GM18508 (cell line): Measurements from ENCODE around the gene PEX26.
A peak's percentile ranks its signal among the peaks of the same experiment; 100 is the strongest.
"Not testable (repeated sequence)": the region's sequence is repeated elsewhere in the genome, so short reads cannot be mapped to it uniquely, and the experiment has no call there.

Experiments
- ATAC-seq: cut with Tn5 transposase; IDR thresholded peaks from one replicate; pipeline ENCODE4 v1.9.1; 2021; ENCODE audit warnings: moderate number of reproducible peaks; ENCODE audit not compliant: insufficient read depth, unreplicated experiment

The PEX26 gene

DNA sequence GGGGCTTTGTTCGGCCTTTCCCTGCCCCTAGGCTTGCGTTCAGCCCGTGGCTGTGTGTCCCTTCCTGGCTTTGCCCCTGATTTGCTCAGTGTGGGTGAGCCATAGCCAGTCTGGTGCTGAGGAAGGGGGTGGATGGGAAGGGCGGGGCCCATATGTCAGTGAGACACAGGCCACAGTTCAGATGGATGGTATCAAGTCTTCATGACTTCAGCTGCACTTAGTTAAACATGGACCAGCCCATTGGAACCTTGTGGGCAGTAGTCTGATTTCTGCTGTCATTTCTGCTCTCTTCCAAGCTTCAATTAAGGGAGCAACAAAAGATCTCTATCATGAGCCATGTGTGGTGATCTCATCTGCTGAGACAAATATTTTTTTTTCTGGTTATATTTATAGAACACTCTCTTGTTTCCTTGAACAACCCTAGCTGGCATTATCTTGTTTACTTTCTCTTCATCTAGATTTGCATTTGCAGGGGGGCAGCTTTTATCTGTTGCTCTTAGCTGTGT lies 21.6 kb upstream of the PEX26 start:
- no peak for ATAC-seq

DNA sequence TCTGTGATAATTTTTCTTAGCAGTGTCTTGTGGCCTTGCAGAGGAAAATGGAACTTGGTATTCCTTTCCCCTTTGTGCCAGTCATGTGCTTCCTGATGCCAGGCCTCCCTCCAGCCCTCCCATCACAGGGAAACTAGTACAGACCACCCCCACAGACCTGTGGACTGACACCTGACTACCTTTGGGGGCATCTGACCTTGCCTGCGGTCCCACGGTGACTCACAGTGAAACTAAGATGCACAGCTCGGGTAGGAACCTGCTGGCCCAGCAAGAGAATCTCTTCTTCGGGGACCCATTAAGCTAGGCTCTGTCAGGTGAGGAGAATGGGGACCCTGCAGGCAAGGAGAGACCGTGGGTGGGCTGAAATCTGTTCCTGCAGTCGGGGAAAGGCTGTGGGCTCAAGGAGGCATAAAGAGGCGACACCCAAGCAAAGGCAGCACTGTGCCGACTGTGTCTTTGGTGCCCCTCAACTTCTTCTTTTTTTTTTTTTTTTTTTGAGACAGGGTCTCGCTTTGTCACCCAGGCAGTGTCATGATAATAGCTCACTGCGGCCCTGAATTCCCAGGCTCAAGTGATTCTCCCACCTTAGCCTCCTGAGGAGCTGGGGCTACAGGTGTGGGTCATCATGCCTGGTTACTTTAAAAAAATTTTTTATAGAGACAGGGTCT lies 20.8 kb upstream of the PEX26 start:
- peak; percentile 40 for ATAC-seq

DNA sequence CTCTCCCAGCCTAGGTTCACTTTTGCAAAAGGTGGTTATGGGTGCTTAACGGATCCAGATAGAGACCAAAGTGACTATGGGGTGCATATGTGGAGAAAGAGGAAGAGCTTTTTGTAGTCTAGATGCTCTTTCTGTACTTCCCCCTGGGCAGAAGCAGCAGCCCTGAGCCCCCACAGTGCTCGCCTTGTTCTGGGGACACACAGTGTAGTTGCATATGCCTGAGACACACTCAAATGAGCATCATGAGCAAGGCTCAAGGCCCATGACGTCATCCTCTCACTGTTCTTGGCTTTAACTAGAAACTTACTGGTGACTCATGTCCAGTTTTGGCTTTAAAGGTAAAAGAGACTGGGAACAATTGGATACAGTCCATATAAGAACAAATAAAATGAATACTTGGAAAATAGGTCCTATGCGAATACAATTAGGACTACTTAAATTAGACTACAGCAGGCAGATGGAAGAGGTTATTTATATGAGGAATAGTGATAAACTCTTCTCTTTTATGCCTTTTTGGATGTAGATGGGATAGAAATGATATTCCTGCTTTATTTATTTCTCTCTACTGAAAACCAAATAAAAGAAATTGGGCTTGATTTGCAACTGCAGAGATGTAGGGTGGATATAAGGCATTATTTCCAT lies 20.1 kb upstream of the PEX26 start:
- no peak for ATAC-seq

DNA sequence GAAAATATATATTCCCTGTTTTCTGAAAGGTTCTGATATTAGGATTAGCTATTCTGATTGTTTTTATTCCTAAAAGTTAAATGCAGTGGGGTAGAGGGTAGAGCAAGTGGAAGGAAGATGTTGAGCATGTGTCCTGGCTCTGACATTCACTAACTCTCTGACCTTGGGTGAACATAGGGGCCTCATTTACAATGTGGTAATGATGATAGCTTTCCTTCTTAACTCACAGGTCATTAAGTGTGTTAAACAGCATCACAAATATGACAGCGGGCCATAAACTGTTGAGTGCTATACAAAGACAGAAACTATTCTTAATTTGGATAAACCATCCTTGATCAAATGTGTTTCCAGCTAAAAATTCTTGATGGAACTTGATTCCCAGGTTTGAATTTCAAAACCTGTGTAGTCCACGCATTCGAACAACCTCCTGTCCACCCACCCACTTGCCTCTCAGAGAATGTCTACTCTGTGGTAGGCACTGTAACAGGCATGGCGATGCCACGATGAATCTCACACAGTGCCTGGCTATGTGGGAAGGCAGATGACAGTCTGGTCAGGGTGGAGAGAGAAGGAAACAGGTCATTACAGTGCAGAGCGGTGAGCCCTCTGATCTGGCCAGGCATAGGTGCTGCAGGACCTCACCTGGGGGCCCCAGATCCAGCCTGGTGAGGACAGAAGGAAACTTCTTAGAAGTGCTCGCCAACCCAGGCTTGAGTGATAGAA lies 19.3 kb upstream of the PEX26 start:
- ATAC-seq: no peak

DNA sequence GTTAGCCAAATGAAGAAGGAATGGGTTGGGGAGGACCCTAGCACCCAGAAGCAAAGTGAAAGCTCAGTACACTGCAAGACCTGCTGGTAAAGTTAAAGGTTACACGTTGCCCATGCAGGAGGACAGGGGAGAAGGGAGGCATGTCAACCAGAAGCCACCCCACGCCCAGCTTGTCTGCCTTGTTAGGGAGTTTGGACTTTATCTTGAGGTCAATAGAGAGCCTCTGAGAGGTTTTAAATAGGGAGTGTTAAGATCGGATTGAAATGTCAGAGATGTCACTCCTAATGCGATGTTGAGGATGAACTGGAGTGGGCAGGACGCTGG lies 18.7 kb upstream of the PEX26 start:
- ATAC-seq: no peak

DNA sequence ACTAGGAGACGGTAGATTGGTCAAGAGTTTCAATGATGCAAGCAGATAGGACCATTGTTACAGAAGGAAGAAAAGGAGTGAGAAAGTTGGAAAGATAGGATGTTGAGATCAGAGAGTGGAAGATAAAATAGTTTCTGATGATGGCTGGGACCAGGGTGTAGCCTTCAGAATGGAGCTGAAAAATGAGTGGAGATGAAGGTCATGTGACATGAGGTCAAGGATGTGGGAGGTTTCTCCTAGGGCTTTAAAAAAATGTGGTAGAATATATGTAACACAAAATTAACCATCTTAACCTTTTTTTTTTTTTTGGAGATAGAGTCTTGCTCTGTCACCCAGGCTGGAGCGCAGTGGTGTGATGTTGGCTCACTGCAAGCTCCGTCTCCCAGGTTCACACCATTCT lies 18.3 kb upstream of the PEX26 start:
- no peak for ATAC-seq

DNA sequence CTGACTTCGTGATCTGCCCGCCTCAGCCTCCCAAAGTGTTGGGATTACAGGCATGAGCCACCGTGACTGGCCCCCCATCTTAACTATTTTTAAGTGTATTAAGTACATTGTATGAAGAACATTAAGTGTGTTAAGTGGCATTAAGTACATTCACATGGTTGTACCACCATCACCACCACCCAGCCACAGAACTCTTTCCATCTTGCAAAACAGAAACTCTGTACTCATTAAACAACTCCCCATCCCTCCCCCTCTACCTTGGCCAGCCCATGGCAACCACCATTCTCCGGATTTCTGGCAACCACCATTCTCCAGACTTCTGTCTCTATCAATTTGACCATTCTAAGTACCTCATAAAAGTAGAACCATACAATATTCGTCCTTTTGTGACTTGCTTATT lies 17.8 kb upstream of the PEX26 start:
- no peak for ATAC-seq

DNA sequence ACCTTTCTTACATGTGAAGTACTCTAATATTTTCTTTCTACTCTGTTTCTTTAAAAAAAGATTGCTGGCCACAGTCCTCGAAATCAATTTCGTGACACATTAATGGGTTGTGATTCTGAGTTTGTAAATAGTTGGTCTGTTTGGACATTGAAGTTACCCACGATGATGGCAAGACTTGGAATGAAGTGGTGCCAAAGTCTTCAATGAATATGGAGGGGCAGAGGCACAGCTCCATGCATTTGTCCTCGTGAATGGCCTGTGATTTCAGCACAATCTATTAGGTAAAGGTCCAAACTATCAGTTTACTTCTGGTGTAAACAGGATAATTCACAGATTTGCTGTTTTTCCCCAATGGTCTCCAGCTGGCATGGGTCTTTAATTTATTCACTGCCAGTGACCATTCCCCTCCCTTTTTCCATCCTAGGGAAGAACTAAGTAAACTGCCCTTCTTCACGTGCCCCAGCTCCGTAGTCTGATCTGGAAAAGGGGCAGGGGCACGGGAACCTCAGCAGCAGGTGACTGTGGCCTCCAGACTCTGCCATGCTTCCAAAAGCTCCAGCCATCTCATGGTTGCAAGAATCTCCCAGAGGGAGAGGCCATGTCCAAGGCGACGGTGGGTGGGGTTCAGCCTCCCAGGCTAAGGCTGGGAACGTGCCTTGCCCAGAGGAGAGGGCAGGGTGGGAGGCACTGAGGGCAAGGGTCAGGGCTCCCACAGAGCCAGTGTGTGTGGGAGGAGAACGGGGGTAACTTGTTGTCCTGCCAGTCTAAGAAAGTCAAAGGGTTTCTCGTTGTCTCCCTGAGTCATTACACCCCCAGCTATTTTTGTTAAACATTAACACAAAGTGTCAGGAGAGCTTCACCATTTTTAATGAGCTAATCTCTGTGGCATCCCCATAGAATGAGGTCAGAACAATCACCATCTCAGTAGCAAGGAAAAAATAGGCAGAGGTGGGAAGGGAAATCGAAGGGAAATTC lies 16.9 kb upstream of the PEX26 start:
- no peak for ATAC-seq

DNA sequence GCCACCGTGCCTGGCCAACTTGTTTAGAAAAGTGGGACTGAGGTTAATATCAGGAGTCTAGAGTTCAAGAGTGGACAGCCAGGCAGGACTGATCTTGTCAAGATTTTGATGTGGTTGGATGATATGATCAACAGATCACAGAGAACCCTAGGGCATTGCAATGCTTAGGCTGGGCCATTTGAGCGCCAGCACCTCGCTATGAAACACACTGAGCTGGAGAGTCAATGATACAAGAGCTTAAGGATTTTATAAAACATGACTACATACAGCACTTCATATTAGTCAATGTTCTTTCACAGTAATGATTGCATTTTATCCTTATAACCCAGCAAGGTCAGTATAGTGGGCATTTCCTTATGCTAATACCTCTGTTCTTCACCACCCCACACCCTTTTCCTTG lies 15.4 kb upstream of the PEX26 start:
- no peak for ATAC-seq

DNA sequence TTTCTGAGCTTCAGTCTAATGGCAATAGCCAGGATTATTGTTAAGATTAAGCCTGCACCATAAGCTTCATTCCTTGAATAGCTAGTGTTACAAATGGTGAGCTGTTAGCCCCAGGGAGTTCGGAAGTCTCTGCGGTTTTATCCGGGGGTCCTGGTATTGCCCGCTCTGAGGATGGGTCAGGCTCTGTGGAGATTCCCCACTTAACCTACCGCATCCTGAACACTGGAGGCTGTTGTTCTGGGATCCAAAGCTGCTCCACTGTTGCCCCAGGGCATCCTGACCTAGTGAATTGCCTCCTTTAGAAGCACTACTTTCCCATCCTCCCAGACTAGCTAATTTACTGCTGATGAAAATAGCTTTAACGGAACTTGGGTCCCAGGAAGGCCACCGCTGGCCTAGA lies 14.5 kb upstream of the PEX26 start:
- no peak for ATAC-seq

DNA sequence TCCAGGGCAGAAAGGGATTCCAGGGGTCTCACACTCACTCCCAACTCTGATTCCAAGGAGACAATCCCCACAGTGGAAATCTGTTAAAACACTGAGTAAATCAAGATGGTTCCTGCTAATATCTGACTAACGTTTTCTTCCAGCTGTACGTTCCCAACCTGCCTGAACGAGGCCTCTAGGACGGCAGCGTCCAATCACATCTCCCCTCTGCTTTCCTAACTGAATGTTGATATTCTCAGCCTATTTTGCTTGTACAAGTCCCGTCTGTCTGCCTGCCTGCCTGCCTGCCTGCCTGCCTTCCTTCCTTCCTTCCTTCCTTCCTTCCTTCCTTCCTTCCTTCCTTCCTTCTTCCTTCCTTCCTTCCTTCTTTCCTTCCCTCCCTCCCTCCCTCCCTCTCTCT lies 14.1 kb upstream of the PEX26 start:
- ATAC-seq: not testable (repeated sequence)

DNA sequence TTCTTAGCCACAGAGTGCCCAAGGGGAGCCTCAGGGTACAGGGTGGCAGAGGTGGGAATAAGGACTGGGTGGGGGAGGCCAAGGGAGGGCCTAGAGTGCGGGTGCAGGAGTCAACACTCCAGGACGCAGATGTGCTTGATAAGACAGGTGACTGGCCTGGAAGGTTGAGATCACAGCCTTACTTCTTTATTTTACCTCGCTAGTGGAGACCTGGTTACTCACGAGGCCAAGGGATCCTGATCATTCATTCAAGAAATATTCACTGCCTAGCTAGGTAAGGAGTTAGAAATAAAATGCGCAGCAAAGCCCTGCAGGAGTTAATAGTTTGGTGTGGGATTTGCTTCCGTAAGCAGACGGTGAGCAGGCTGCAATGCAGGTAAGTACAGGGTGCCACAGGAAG lies 13.2 kb upstream of the PEX26 start:
- no peak for ATAC-seq

DNA sequence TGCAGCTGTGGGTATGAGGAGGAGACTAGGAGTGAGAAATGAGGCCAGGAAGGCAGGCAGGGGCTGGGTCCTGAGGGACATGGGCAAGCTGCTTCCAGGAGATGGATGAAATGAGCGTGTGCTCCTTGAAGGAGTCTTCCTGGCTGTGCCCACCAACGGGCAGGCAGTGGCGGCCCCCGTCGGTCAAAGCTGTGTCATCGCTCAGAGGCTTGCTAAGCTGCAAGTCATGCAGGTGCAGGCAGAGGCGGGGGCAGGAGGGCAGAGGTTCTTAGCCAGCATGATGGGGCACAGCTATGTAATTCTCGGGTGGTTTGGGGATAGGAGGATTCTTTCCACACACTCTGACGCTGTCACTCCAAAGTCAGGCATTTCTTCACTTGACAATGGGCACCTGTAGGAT lies 12.5 kb upstream of the PEX26 start:
- ATAC-seq: no peak

DNA sequence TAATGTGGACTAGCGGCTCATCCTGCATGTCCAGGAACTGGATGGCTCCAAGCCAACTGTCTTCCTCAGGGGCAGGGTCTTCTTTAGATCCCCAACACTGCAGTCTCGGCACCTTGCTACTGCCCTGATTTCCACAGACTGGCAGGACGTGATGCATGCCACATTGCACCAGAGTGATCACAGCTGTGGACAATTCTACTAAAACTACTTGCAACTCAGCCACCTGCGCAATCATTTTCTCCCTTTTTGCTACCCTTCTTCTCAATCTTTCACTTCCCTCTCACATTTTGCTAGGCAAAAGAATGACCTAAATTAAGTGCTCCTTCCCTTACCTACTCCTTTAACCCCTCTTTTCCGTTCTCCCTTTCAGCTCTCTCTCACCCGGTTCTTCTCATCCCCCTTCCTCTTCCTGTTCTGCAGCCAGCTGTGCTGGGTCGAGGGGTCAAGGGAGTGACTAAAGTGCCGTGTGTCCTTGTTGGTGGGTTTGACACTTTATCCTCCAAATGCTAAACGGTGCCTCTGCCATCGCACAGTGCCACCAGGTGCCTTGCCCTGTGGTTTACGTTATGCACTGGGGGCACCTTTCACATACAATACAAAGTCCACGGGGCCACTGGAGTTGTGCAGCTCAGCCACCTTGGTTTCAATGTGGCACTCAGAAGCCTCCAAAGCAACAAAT lies 11.5 kb upstream of the PEX26 start:
- no peak for ATAC-seq

DNA sequence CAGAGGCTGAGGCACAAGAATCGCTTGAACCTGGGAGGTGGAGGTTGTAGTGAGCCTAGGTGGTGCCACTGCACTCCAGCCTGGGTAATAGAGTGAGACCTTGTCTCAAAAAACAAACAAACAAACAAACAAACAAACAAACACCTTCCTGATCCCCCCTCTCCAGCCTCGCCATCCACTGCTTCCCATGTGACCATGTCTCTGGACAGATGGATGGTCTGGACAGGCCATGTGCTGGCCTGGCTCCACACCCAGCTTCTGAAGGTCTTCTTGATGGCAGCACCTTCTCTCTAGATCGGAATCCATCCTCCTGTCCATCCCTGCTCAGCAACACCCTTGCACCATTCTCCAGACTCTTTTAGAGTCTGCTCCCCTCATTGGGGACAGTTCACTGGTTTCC lies 10.7 kb upstream of the PEX26 start:
- no peak for ATAC-seq

DNA sequence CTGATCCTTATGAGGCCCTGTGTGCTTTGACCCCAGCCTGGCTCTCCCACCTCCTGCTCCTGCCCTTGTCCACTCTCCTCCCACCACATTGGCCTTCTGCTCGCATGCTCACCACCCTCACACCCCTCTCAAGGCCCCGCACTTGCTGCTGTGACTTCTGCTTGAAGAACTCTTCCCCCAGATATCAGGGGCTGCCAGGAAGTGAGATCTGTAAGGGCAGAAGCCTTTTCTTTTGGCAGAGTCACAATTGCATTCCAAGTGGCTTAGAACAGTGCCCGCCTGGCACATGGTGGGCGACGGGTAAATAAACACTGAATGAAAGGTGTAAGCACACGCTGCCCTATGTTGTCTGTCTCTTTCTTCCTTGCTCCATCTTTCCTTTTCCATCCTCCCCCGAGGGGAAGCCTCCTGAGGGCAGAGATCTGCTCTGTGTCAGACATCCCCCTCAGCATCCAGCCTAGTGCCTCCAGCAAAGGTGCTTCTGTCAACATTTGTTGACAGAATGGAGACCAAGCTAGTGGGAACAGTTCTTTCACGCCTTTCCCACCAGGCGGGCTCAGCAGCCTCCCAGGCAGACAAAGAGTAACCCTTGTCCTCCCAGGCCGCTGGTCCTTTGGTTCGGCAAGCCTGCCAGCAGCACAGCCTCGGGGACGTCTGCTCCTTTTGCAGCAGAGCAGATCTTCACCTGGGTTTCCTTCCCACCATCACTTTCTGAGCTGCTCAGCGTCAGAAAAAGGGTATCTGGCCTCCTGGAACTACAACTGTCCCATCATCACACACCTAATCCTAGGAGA lies 10.0 kb upstream of the PEX26 start:
- no peak for ATAC-seq

DNA sequence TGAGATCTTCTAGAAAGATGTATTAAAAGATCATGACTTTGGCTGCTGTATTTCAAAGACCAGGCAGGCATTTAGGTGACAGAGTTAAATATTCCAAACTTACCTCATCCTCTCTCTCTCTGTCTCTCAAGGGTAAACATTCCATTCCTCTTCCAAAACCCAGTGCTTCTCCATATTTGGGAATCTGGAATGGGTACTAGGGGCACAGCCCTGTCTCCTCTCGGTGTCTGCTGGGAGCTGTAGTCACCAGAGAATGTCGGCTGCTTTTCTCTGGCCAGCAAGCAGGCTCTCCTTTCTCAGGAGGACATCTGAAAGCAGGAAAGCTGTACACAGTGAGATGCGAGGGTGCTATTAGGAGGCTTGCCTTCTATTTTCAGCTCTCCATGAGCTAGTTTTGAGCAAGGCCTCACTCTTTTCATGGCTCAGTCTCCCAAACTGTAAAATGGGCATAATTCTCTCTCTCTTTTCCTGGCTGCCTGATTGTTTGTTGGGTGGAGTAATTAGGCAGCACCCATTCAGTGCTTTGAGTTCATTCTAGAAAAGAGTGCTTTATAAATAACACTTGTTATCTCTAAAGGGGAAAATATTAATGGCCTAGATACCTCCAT lies 9.3 kb upstream of the PEX26 start:
- no peak for ATAC-seq

DNA sequence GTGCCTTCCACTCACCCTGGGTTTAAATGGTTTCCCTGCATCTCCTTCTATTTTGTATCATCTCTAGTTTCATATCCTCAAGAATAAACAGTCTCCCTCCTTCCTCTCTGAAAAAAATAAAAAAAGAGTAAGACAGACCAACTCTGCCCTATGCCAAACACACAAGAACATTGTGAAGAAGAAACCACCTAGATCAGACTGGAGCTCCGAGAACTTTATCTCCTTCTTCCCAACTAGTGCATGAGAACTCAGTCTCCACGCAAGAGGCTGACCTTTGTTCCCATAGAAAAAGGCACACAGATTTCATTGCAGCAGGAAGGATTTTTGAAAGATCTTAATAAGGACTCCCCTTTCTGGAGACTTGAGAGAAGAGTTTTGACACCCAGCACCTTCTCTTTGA lies 8.7 kb upstream of the PEX26 start:
- no peak for ATAC-seq

DNA sequence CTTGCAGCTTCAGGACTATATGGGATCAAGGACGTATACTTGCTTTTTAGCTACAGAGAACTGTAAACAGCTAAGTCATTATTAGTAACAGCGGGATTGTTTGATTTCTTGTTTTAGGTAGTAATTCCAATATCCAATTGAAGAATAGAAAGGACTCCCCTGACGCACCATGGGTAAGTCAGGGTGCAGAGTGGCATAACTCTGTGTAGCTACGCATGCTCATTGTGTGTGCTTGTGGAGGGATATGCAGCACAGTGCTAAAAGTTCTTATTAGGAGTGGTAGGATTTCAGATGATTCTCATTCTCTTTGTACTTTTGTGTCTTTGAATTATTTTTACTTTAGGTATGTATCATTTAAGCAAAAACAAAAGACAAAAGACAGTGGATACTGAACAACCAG lies 7.7 kb upstream of the PEX26 start:
- ATAC-seq: no peak
